Bronchial epithelial cell (primary cell): ENCODE measurements around the gene RNF34. TPM values are rescaled to one million over a fixed set of nuclear protein-coding genes. Genes with fewer than 3 reads are reported as not detected.
A peak's percentile ranks its signal among the peaks of the same experiment; 100 is the strongest.

Experiments used
- DNase-seq: peaks from one replicate; pipeline ENCODE4 v3.0.0-alpha.2; 2010; ENCODE audit warnings: low read depth
- FAIRE-seq: peaks from 2 replicates; lab custom pipeline; 2011; peaks lifted over from hg19 to GRCh38; lab: Jason Lieb, UNC
- H3K27me3 ChIP-seq: 2 replicates; pipeline ENCODE4 v1.5.1; 2011; ENCODE audit warnings: low read length; ENCODE audit not compliant: control insufficient read depth, insufficient read depth
- H3K36me3 ChIP-seq: 2 replicates; pipeline ENCODE4 v1.5.1; 2011; ENCODE audit warnings: low read length; ENCODE audit not compliant: control insufficient read depth, insufficient read depth
- H3K4me3 ChIP-seq: 2 replicates; pipeline ENCODE4 v1.5.1; 2011; ENCODE audit warnings: mild to moderate bottlenecking, low read depth, low read length, control low read depth
- CTCF ChIP-seq: IDR thresholded peaks from 2 replicates; pipeline ENCODE4 v1.5.1; 2011; ENCODE audit warnings: mild to moderate bottlenecking, moderate library complexity, low read length, control low read depth, inconsistent platforms; ENCODE audit not compliant: insufficient read depth, severe bottlenecking
- total RNA-seq: library from RNA; depleted of rRNA; stranded (reverse); fragments of >200 nt; gene quantifications from 2 replicates; pipeline ENCODE4 v1.2.1, GENCODE V29; 2014

The RNF34 gene
- total RNA-seq, 1 donor from 2014 or later, result 49.5 TPM

GRCh38 chr12:121442028-121442948 is 42.4 kb downstream of the RNF34 start:
- DNase-seq (no peak), FAIRE-seq (no peak)
- Histone ChIP-seq H3K4me3 (no peak overlapping the region), H3K36me3 (peaks cover 22% of the 10 kb centered on the region), H3K27me3 (no peaks in the 10 kb centered on the region)
- TF ChIP-seq CTCF, result no peak

GRCh38 chr12:121443193-121443870 is 43.4 kb downstream of the RNF34 start:
- H3K36me3 ChIP-seq, result peaks cover 21% of the 10 kb centered on the region
- H3K4me3 ChIP-seq, result no peak overlapping the region
- DNase-seq (peak; percentile 55), FAIRE-seq (no peak)
- peak; percentile 98 for TF ChIP-seq CTCF
- no peaks in the 10 kb centered on the region for H3K27me3 ChIP-seq

- no peaks in the 10 kb centered on the region for H3K27me3 ChIP-seq
- peaks cover 15% of the 10 kb centered on the region for H3K36me3 ChIP-seq
- no peak for TF ChIP-seq CTCF
- no peak for DNase-seq
- no peak for FAIRE-seq
- H3K4me3 ChIP-seq, result no peak overlapping the region
Measured at GRCh38 chr12:121443911-121444841, 44.3 kb downstream of the RNF34 start.

GRCh38 chr12:121444842-121445202 is 44.9 kb downstream of the RNF34 start:
- TF ChIP-seq CTCF, result no peak
- H3K4me3 ChIP-seq, result no peak overlapping the region
- FAIRE-seq (no peak), DNase-seq (no peak)
- H3K27me3 ChIP-seq, result no peaks in the 10 kb centered on the region
- H3K36me3 ChIP-seq, result peaks cover 12% of the 10 kb centered on the region

GRCh38 chr12:121446750-121447149 is 46.8 kb downstream of the RNF34 start:
- Histone ChIP-seq H3K4me3 (no peak overlapping the region), H3K36me3 (peaks cover 7% of the 10 kb centered on the region), H3K27me3 (no peaks in the 10 kb centered on the region)
- FAIRE-seq, result no peak
- no peak for TF ChIP-seq CTCF
- no peak for DNase-seq
